ENCODE data around the gene RMI2. TPM values are rescaled to one million over a fixed set of nuclear protein-coding genes. Genes with fewer than 3 reads are reported as not detected.
"Not testable (repeated sequence)": the region's sequence is repeated elsewhere in the genome, so short reads cannot be mapped to it uniquely, and the experiment has no call there.

The RMI2 gene
- total RNA-seq, 1 donor from 2014 or later = 0.70 TPM

DNA sequence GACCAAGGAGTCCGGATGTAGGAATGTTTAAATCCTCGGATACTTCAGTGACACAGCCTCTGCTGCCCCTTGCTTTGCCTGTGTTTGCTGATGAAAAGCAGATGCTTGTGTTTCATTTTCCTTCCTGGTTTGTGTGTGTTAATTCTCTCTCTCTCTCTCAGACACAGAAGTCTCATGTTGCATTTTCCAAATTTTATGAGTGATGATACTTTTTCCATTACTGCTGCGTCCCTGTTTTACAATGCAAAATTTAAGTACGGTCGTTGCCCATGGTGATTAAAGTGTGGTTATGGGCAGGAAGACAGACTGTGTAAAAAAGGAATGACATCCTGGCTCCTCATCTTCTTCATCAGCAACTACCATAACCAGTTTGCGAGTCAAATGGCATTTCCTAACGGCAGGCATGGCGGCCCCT lies 5.7 kb downstream of the RMI2 start:
- DNase-seq (ENCODE audit: low spot score) (no peak), ATAC-seq (no peak)

DNA sequence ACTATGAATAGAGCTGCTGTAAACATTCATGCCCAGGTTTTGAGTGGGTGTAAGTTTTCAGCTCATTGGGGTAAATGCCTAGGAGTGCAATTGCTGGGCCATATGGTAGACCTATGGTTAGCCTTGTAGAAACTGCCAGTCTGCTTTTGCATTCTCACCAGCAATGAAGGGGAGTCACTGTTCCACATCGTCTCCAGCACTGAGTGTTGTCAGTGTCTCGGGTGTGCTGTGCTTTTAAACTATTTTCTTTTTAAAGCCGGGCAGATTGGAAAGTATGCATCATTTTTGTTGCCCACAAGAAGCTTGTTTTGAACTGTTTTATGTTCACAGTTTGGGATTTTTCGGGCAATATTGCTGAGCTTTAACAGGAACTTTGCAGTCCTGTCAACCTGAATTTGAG lies 7.9 kb downstream of the RMI2 start:
- no peak for ATAC-seq

DNA sequence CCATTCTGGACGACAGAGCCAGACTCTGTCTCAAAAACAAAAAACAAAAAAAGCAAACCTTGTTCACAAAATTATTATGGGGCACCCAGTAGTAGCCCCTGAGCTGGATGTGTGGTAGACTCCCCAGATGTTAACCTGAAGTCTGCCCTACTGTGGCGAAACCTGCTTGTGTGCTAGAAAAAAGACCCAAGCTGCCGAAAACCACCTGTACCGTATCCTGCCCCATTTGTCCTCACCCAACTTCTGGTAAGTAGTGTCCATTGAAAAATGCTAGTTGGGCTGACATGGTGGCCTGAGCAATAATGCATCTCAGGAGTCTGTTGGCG lies 9.1 kb downstream of the RMI2 start:
- DNase-seq (ENCODE audit: low spot score) (no peak), ATAC-seq (no peak)

More for the DNA sequence above, 7.9 kb downstream of the RMI2 start:
- DNase-seq (ENCODE audit: low spot score) = no peak

- no peak for DNase-seq (ENCODE audit: low spot score)
- no peak for ATAC-seq
These were observed 9.7 kb downstream of the RMI2 start for GRCh38 chr16:11354733-11355574.

GRCh38 chr16:11355862-11356261 lies 10.6 kb downstream of the RMI2 start:
- ATAC-seq (no peak), DNase-seq (ENCODE audit: low spot score) (no peak)

DNA sequence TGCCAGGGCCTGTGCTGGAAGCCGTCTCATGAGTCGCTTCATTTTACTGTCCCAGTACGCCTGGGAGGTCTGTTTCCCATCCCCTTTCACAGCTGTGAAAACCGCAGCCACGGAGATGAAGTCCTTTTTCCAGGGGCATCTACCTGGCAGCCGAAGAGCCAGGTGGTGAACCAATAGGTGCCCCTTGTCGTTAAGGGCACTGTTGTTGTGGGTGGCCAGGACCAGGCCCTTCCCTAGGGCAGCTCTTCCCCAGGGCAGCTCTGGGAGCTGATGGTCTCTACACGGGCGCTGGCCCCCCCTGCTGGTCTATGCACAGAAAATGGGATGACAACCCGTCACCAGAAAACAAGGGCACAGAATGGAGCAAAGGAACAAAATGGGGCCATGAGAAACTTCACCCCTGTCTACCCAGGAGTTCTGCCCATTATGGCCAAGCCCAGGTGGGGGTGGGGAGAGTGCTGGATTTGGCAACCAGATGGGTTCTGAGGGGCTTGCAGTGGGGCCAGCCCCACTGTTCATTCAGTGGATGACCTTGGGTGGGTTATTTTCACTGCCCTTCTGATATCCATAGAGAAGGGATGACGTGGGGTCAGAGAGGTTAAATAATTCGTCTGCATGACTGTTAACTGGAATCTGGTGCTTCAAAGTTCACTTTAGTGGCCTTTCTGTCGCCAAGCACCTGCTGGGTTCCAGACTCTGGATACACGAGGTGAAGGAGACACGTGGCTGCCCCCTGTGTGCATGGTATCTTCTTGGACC lies 11.5 kb downstream of the RMI2 start:
- ATAC-seq (peak; percentile 98), DNase-seq (ENCODE audit: low spot score) (peak; percentile 76)

- no peak for ATAC-seq
These were observed 13.3 kb downstream of the RMI2 start for GRCh38 chr16:11358531-11358930.

DNA sequence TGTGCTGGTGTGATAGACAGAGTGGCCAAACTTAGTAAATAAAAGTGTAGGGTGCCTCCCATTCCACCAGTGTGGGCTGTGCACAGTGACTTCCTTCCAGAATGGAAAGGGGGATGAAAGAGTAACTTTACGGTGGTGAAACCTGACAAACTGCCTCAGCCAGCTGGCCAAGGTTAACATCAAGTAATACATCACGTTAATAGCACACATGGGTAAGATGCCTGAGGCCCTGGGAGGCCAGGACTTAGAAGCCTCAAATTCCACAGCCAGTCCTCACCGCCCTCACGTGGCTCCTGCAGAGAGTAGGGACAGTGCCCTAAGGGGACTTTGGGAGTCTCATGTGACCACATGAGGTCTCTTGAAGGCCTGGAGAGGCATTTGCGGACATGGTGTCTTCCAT lies 14.1 kb downstream of the RMI2 start:
- DNase-seq (ENCODE audit: low spot score) (no peak), ATAC-seq (no peak)

More at GRCh38 chr16:11358531-11358930, 13.3 kb downstream of the RMI2 start:
- no peak for DNase-seq (ENCODE audit: low spot score)

- ATAC-seq (no peak), DNase-seq (ENCODE audit: low spot score) (no peak)
These were observed 15.5 kb downstream of the RMI2 start for GRCh38 chr16:11360641-11361373.

DNA sequence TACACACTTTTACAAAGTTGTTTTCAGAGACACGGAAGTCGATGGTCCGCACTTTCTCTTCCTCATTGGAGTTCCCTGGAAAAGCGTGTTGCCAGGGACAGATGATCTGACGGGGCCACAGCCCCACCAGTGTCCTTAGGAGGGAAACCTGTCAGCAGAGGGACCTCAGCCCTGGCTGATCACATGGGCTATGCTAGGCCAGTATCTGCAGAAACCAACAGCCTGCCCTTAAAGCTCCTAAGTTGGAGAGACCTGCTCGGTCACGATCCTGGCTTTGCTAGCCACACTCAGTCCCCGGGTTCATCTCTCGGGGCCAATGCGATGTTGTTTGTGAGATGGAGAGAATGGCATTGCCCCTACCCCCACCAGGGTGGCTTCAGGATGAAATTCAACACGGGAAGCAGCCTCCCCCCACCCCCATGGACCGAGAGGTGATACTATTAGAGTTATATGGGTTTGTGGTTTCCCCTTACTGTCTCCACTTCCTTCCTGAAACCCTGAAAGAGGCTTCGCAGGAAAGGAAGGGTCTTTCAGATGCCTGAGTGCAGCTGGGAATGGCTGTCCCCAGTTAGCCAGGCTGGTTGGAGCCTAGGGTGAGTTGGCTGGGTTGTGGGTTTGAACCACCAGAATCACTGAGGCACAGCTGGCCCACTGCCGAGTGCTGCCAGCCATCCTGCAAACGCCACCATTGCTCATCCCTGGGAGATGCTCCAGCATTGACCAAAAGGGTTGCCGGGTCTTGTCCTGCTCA lies 16.6 kb downstream of the RMI2 start:
- no peak for DNase-seq (ENCODE audit: low spot score)
- ATAC-seq = no peak

DNA sequence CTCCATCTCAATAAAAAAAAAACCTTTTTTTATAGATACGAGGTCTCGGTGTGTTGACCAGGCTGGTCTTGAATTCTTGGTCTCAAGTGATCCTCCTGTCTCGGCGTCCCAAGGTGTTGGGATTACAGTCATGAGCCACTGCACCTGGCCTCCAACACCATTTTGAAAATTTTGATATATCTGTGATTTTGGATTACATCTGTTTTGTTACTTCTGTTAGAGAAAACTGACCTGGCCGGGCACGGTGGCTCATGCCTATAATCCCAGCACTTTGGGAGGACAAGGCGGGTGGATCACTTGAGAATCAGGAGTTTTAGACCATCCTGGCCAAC lies 18.6 kb downstream of the RMI2 start:
- DNase-seq (ENCODE audit: low spot score) (no peak), ATAC-seq (no peak)

DNA sequence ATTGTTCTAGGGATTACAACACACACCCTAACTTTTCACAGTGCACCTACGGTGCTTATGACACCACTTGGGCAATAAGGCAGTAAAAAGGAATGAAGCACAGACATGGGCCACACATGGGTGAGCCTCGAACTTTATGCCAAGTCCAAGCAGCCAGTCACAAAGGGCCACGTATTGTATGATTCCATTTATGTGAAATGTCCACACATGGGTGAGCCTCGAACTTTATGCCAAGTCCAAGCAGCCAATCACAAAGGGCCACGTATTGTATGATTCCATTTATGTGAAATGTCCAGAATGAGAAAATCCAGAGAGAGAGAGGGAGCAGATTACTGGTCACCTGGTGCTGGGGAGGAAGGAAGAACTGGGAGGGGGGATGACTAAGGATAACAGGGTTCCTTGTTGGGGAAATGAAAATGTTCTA lies 22.2 kb downstream of the RMI2 start:
- DNase-seq (ENCODE audit: low spot score) = no peak
- ATAC-seq = no peak

GRCh38 chr16:11370084-11370931 lies 25.0 kb downstream of the RMI2 start:
- ATAC-seq (no peak), DNase-seq (ENCODE audit: low spot score) (no peak)

DNA sequence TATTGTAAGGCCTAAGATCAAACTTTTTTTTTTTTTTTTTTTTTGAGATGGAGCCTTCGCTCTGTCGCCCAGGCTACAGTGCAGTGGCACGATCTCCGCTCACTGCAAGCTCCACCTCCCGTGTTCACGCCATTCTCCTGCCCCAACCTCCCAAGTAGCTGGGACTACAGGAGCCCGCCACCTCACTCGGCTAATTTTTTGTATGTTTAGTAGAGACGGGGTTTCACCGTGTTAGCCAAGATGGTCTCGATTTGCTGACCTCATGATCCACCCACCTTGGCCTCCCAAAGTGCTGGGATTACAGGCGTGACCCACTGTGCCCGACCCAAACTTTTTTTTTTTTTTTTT lies 25.6 kb downstream of the RMI2 start:
- not testable (repeated sequence) for ATAC-seq; DNase-seq (ENCODE audit: low spot score)

DNA sequence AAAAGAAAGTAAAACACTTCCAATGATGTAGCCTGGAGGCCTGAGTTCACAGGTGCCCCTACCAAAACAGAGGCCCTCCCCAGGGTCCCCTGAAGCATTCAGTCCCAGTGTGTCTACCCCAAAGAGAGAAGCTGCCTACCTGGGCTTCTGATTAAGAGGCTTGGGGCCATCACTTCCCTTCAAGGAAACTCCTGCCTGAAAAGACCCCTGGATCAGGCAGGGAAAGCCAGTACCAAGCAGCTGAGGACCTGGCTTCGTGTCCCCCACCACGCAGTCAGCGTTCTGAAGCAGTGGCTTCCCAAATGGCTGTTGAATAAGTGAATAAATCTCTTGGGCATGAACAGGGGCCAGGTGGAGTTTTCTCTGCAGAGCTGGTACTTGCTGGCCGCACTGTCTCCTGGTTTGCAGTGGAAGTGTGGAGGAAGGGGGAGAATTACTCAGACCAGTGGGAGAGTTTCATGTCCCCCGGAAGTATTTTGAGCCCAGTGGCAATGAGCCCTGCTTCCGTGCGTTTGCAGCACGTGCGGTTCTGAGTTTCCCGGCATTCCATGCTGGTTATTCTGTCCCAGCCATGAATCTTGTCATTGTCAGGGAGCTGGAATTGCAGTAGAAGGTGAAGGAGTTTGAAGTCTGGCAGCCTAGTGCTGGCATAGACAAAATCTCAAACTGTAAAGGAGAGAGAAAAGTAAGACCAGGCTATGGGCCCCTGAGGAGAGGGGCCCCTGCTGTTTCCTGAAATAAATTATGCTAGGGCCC lies 27.0 kb downstream of the RMI2 start:
- DNase-seq (ENCODE audit: low spot score) = no peak
- ATAC-seq = no peak

DNA sequence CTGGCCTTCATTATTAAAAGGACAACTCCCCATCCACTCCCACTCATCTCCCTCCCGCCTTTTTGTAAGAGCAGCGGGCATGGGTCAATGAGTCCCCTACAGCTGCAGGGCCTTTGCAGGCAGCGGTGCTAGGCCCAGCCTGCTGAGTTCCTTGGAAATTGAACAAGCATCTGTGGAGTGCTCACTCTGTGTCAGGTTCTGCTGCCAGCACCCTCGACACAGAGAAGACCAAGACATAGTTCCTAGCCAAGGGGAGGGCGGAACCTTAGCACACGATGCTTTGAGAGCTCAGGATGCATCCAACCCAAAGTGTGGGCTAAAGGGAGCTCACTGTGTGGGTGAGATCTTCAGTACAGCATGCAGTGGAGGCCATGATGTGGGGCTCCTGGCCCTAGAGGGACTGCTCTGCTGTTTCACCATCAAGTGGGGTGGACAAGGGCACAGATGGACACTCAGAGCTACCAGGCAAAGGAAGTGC lies 27.6 kb downstream of the RMI2 start:
- ATAC-seq = no peak
- no peak for DNase-seq (ENCODE audit: low spot score)

DNA sequence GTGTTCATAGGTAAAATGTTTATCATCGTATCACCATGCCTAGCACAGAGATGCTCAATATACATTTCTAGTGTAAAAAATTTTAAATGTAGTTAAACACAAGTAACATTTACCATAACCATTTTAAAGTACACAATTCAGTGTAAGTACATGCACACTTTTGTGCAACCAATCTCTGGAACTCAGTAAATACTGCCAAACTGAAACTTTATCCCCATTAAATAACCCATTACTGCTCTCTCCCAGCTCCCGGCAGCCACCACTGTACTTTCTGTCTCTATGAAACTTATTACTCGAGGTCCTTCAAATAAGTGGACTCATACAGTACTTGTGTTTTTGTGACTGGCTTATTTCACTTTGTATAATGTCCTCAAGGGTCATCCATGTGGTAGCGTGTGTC lies 29.0 kb downstream of the RMI2 start:
- ATAC-seq (no peak), DNase-seq (ENCODE audit: low spot score) (no peak)

GRCh38 chr16:11377154-11377553 lies 31.9 kb downstream of the RMI2 start:
- no peak for DNase-seq (ENCODE audit: low spot score)
- no peak for ATAC-seq

DNA sequence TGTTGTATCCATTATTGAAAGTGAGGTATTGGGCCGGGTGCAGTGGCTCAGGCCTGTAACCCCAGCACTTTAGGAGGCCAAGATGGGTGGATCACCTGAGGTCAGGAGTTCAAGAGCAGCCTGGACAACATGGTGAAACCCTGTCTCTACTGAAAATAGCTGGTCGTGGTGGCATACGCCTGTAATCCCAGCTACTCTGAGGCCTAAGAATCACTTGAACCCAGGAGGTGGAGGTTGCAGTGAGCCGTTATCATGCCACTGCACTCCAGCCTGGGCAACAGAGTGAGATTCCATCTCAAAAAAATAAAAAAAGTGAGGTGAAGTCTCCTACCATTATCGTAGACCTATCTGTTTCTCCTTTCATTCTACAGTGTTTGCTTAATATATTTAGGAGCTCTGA lies 33.7 kb downstream of the RMI2 start:
- DNase-seq (ENCODE audit: low spot score); ATAC-seq: not testable (repeated sequence)

Measured in left lobe of liver (tissue), 2 donors.